Small intestine (tissue), 7 donors: ENCODE results near the gene ASB12. TPM values are rescaled to one million over a fixed set of nuclear protein-coding genes. Genes with fewer than 3 reads are reported as not detected.

Experiments
- DNase-seq, 2 donors: peaks; one replicate each; pipeline versions ENCODE4 v3.0.0 to v3.0.0-alpha.2; 2013
- FAIRE-seq: peaks from 2 replicates; lab custom pipeline; 2012; peaks lifted over from hg19 to GRCh38; lab: Jason Lieb, UNC
- H3K27ac ChIP-seq, 3 donors: one replicate each; pipeline ENCODE4 v1.5.1; 2013; ENCODE audit warnings: low read length in 2 of 3, mild to moderate bottlenecking in 2 of 3, control low read depth in 1 of 3, inconsistent platforms in 1 of 3, low read depth in 1 of 3, moderate library complexity in 1 of 3
- H3K27me3 ChIP-seq, 3 donors: one replicate each; pipeline ENCODE4 v1.6.1; 2013; ENCODE audit warnings: low read length in 3 of 3, inconsistent platforms in 1 of 3; ENCODE audit not compliant: control insufficient read depth in 3 of 3, insufficient read depth in 3 of 3
- H3K36me3 ChIP-seq, 3 donors: one replicate each; pipeline ENCODE4 v1.6.1; 2013; ENCODE audit warnings: low read length in 3 of 3, inconsistent platforms in 1 of 3, low read depth in 1 of 3, mild to moderate bottlenecking in 1 of 3, moderate library complexity in 1 of 3; ENCODE audit not compliant: control insufficient read depth in 3 of 3, insufficient read depth in 2 of 3
- H3K4me1 ChIP-seq, 3 donors: one replicate each; pipeline ENCODE4 v1.6.1; 2013; ENCODE audit warnings: low read length in 2 of 3, inconsistent platforms in 1 of 3, low read depth in 1 of 3, mild to moderate bottlenecking in 1 of 3, moderate library complexity in 1 of 3; ENCODE audit not compliant: control insufficient read depth in 3 of 3, insufficient read depth in 2 of 3
- H3K4me3 ChIP-seq, 3 donors: one replicate each; pipeline ENCODE4 v1.5.1; 2013; ENCODE audit warnings: low read length in 3 of 3, control low read depth in 1 of 3, inconsistent platforms in 1 of 3, low read depth in 1 of 3, mild to moderate bottlenecking in 1 of 3, moderate library complexity in 1 of 3
- H3K9me3 ChIP-seq, 2 donors: one replicate each; pipeline ENCODE4 v1.6.1; 2013; ENCODE audit warnings: low read depth in 1 of 2, low read length in 1 of 2; ENCODE audit not compliant: control insufficient read depth in 2 of 2, insufficient read depth in 1 of 2
- WGBS, 3 donors: extraction: QIAGEN DNeasy Blood & Tissue Kit; methylation state at CpG; one replicate each; pipeline ENCODE4 v1.1.7; 2013; 5-methylcytosine and 5-hydroxymethylcytosine counted together
- polyA plus RNA-seq, 4 donors: library from polyadenylated mRNA; stranded (reverse) in 3 of 4; unstranded in 1 of 4; fragments of 200-250 nt in 3 of 4; fragments of 120-200 nt in 1 of 4; gene quantifications; one replicate each; pipeline versions ENCODE4 v1.2.1 to v1.2.3, GENCODE V29; 2013
- donor health status: healthy with polysubstance abuse.
- donor health status: control.
- donor health status: control.
- donor health status: Bipolar disorder and iron deficiency.
- donor health status: healthy.

Gene ASB12
- polyA plus RNA-seq, 4 donors: 0.18 to 0.53 TPM; not detected in 2

- Histone ChIP-seq H3K4me3 (no peak overlapping the region), H3K36me3 (peaks cover 0 to 36% (median 1%) of the 10 kb centered on the region in 3 donors), H3K27ac (no peak overlapping the region), H3K9me3 (no peaks in the 10 kb centered on the region), H3K27me3 (no peaks in the 10 kb centered on the region), H3K4me1 (no peaks in the 10 kb centered on the region)
- FAIRE-seq (no peak), DNase-seq (no peak)
- WGBS, 3 donors: 87 to 96% (median 90%) methylated on average over 19 of the region's 19 CpGs
Measured at GRCh38 chrX:64191281-64192010, 39.0 kb downstream of the ASB12 start.

DNA sequence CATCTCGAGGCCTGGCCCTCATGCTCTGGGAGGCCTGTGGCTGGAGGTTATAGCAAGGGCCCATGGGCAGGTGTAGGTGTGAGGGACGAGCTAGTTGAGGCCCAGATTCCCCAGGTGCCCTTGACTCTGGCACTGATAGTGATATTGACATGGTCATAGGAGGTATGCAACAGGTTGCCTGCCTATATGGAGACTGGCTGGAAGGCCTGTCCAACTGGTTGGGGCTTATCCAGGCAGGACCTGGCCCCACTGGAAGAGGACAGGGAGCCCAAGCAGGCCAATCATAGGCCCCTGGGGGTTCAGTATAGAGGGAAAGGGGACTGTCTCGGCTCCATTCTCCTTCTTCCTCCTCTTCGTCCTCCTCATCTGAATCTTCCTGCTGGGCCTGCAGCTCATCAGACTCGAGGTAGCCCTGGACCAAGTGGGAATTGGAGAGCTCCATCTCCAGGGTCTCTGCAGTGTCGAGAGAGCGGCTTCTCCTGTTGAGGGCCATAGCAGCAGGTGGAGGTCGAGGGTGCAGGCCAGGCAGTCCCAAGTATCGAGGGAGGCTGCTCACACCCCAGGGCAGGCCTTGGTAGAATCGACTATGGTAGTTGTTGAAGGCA is 40.2 kb downstream of the ASB12 start:
- no peaks in the 10 kb centered on the region for H3K27me3 ChIP-seq
- DNase-seq (no peak), FAIRE-seq (no peak)
- H3K4me3 ChIP-seq: no peak overlapping the region
- H3K4me1 ChIP-seq: no peaks in the 10 kb centered on the region
- no peaks in the 10 kb centered on the region for H3K9me3 ChIP-seq
- no peak overlapping the region for H3K27ac ChIP-seq
- peaks cover 0 to 36% (median 1%) of the 10 kb centered on the region in 3 donors for H3K36me3 ChIP-seq
- 70 to 91% (median 82%) methylated on average over 10 of the region's 10 CpGs for WGBS, 3 donors

DNA sequence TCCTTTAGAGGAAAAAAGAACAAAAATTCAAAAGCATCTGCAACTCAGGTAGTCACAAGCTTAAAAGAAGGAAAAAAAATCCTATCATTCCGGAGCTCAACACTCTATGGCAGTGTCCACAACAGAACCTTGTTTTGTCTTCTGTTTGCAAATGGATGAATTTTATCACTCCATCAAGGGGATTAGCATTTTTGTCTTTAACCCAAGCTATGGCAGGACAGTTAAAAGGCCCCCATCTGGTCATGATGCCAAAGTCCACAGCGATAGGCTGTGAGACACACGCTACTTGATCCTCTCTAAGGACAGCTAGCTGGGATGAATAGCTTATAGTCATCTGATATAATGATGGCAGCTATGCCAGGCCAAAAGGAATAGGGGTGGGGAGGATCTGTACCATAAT is 41.5 kb downstream of the ASB12 start:
- no peaks in the 10 kb centered on the region for H3K27me3 ChIP-seq
- no peaks in the 10 kb centered on the region for H3K4me1 ChIP-seq
- WGBS, 3 donors: 90 to 98% (median 90%) methylated on average over 3 of the region's 3 CpGs
- no peaks in the 10 kb centered on the region for H3K9me3 ChIP-seq
- DNase-seq (no peak), FAIRE-seq (no peak)
- no peak overlapping the region for H3K4me3 ChIP-seq
- peaks cover 0 to 36% (median 1%) of the 10 kb centered on the region in 3 donors for H3K36me3 ChIP-seq
- H3K27ac ChIP-seq: no peak overlapping the region

- DNase-seq: no peak
- Histone ChIP-seq H3K27ac (no peak overlapping the region), H3K4me1 (no peaks in the 10 kb centered on the region), H3K4me3 (no peak overlapping the region), H3K36me3 (peaks cover 0 to 34% (median 1%) of the 10 kb centered on the region in 3 donors), H3K27me3 (no peaks in the 10 kb centered on the region), H3K9me3 (no peaks in the 10 kb centered on the region)
- FAIRE-seq: no peak
Measured at GRCh38 chrX:64187762-64188150, 42.7 kb downstream of the ASB12 start.

DNA sequence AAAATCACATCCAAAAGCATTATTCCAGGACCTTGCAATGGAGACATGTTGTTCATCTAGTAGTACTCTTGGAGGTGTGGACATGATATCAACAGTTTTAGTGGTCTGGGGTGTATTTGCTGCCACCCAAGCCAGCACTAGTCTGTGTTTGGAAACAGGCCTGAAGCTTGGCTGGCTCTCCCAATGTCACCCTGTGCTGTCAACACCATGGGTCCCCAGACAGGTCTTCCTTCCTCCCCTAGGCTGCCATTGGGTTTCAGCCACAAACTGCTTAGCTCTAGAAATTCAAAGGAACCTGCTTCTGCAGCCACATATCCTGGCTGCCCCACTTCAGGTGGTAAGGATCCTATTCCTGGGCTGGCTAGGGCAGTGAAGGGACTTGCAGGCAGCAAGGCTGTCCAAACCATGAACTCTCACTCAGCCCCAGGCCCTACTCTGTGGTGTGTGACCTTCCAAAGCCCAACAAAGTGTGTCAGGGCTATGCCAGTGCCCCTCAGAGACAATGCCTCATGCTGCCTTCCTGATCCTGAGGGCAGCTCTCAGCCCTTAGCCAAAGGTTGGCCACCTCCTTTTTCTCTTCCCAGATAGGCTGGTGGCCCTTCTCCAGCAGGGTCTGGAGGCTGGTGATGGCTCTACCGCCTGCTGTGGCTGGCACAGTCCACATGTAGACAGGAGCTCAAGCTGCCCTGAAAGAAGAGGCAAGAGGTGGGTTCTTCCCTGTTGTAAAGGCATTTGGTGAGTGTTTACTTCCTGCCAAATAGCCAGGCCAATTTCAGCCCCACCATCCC is 43.2 kb downstream of the ASB12 start:
- no peaks in the 10 kb centered on the region for H3K4me1 ChIP-seq
- DNase-seq (no peak), FAIRE-seq (no peak)

GRCh38 chrX:64184396-64184795 is 46.0 kb downstream of the ASB12 start:
- no peak for FAIRE-seq

More for the DNA sequence above, 43.2 kb downstream of the ASB12 start:
- peaks cover 0 to 29% (median under 1%) of the 10 kb centered on the region in 3 donors for H3K36me3 ChIP-seq
- 76 to 93% (median 90%) methylated on average over 1 of the region's 1 CpG for WGBS, 3 donors
- H3K27me3 ChIP-seq: no peaks in the 10 kb centered on the region
- H3K9me3 ChIP-seq: no peaks in the 10 kb centered on the region
- H3K27ac ChIP-seq: no peak overlapping the region
- no peak overlapping the region for H3K4me3 ChIP-seq

GRCh38 chrX:64182208-64182607 is 48.2 kb downstream of the ASB12 start:
- WGBS, 3 donors: 75 to 100% (median 76%) methylated on average over 2 of the region's 2 CpGs
- H3K4me1 ChIP-seq: no peaks in the 10 kb centered on the region
- peaks cover 0 to 3% (median 0%) of the 10 kb centered on the region in 3 donors for H3K36me3 ChIP-seq
- H3K27me3 ChIP-seq: no peaks in the 10 kb centered on the region
- H3K27ac ChIP-seq: no peak overlapping the region
- H3K4me3 ChIP-seq: no peak overlapping the region
- FAIRE-seq (no peak), DNase-seq (no peak)
- H3K9me3 ChIP-seq: no peaks in the 10 kb centered on the region

More at GRCh38 chrX:64184396-64184795, 46.0 kb downstream of the ASB12 start:
- Histone ChIP-seq H3K36me3 (peaks cover 0 to 10% (median 0%) of the 10 kb centered on the region in 3 donors), H3K4me1 (no peaks in the 10 kb centered on the region), H3K4me3 (no peak overlapping the region), H3K27ac (no peak overlapping the region), H3K27me3 (no peaks in the 10 kb centered on the region), H3K9me3 (no peaks in the 10 kb centered on the region)
- WGBS, 3 donors: 81 to 94% (median 91%) methylated on average over 2 of the region's 2 CpGs
- DNase-seq: no peak

DNA sequence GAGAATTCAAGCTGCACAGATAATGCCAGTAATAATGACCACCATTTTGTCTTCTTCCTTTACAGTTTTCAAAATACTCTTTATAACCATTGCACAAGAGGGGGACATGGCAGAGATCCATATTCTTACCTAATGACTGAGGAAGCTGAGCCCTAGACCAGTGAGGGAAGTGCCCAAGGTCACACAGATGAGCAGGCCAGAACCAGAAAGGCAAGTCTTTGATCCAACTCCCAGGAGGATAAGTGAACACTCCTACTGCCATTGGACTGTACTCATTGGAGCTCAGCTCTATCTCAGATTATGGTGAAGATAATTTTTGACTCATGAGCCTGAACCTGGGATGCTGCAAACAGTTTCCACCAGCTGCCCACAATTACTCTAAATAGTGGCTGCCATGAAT is 53.5 kb downstream of the ASB12 start:
- DNase-seq: no peak
- Histone ChIP-seq H3K27ac (no peak overlapping the region), H3K27me3 (no peaks in the 10 kb centered on the region), H3K4me1 (no peaks in the 10 kb centered on the region), H3K9me3 (no peaks in the 10 kb centered on the region), H3K36me3 (no peaks in the 10 kb centered on the region), H3K4me3 (no peak overlapping the region)
- FAIRE-seq: no peak
